ENCODE data around the gene SLC17A7.
"Not testable (repeated sequence)": the region's sequence is repeated elsewhere in the genome, so short reads cannot be mapped to it uniquely, and the experiment has no call there.

The SLC17A7 gene

GRCh38 chr19:49441210-49441959 lies at the start of gene SLC17A7:
TSS of gene SLC17A7 (minus strand) at chr19:49441527. CDS start at chr19:49441379, 148 bp downstream.
- DNase-seq (ENCODE audit: low spot score), result peak; percentile 42

GRCh38 chr19:49490287-49491029 lies 49.1 kb upstream of the SLC17A7 start:
- DNase-seq (ENCODE audit: low spot score), result no peak

GRCh38 chr19:49489601-49490167 lies 48.4 kb upstream of the SLC17A7 start:
- no peak for DNase-seq (ENCODE audit: low spot score)

- no peak for DNase-seq (ENCODE audit: low spot score)
Measured at GRCh38 chr19:49488863-49489537, 47.7 kb upstream of the SLC17A7 start.

- DNase-seq (ENCODE audit: low spot score), result no peak
Measured at GRCh38 chr19:49488046-49488862, 46.9 kb upstream of the SLC17A7 start.

- peak; percentile 99 for DNase-seq (ENCODE audit: low spot score)
Measured at GRCh38 chr19:49487277-49488045, 46.1 kb upstream of the SLC17A7 start, which contains the start of gene RPL13A. TSS of gene RPL13A (plus strand) at chr19:49487608. CDS start at chr19:49487630, 22 bp downstream.

- no peak for DNase-seq (ENCODE audit: low spot score)
Measured at GRCh38 chr19:49486710-49487276, 45.5 kb upstream of the SLC17A7 start.

GRCh38 chr19:49486232-49486631 lies 44.9 kb upstream of the SLC17A7 start:
- DNase-seq (ENCODE audit: low spot score), result no peak

- DNase-seq (ENCODE audit: low spot score), result no peak
Measured at GRCh38 chr19:49481020-49481683, 39.8 kb upstream of the SLC17A7 start.

GRCh38 chr19:49479975-49480628 lies 38.8 kb upstream of the SLC17A7 start:
- no peak for DNase-seq (ENCODE audit: low spot score)

GRCh38 chr19:49475995-49476880 lies 34.9 kb upstream of the SLC17A7 start:
- DNase-seq (ENCODE audit: low spot score), result peak; percentile 60

GRCh38 chr19:49475191-49475917 lies 34.0 kb upstream of the SLC17A7 start:
- DNase-seq (ENCODE audit: low spot score), result peak; percentile 33

- no peak for DNase-seq (ENCODE audit: low spot score)
Measured at GRCh38 chr19:49474542-49474924, 33.2 kb upstream of the SLC17A7 start.

GRCh38 chr19:49473868-49474541 lies 32.7 kb upstream of the SLC17A7 start, which contains the start of gene FLT3LG:
TSS of gene FLT3LG (plus strand) at chr19:49474215. CDS start at chr19:49474640, 425 bp downstream.
- peak; percentile 93 for DNase-seq (ENCODE audit: low spot score)

GRCh38 chr19:49473501-49473867 lies 32.2 kb upstream of the SLC17A7 start:
- DNase-seq (ENCODE audit: low spot score), result not testable (repeated sequence)

GRCh38 chr19:49472936-49473335 lies 31.6 kb upstream of the SLC17A7 start:
- no peak for DNase-seq (ENCODE audit: low spot score)

- DNase-seq (ENCODE audit: low spot score), result no peak
Measured at GRCh38 chr19:49470615-49470978, 29.3 kb upstream of the SLC17A7 start.

All from AG08395 (cell line).